Body of pancreas (tissue), 4 donors: ENCODE data around the gene VRK1.

Experiments
- CTCF ChIP-seq, 7 experiments: fragments of 450-650 bp in 4 of 7; fragments of 200-600 bp in 3 of 7; sonication (generic) in 3 of 7; IDR thresholded peaks; one replicate each; pipeline ENCODE4 v1.5.1; 2016 to 2019; ENCODE audit warnings: antibody characterized with exemption in 7 of 7
- POLR2A ChIP-seq, 3 donors: fragments of 450-650 bp; IDR thresholded peaks; one replicate each; pipeline ENCODE4 v1.6.1; 2016; ENCODE audit warnings: antibody characterized with exemption in 3 of 3, mild to moderate bottlenecking in 2 of 3

- TF ChIP-seq CTCF (IDR thresholded peaks at IDR 0.05) (no peak), POLR2A (IDR thresholded peaks at IDR 0.05) (no peak)
Measured at GRCh38 chr14:96925422-96925821, 128.2 kb downstream of the VRK1 start.
